Prostate gland (tissue), 2 donors: ENCODE results near the gene MT3. TPM values are rescaled to one million over a fixed set of nuclear protein-coding genes. Genes with fewer than 3 reads are reported as not detected.
"Not testable (repeated sequence)": the region's sequence is repeated elsewhere in the genome, so short reads cannot be mapped to it uniquely, and the experiment has no call there.

Experiments
- DNase-seq: peaks from one replicate; pipeline ENCODE4 v3.0.0-alpha.2; 2019; ENCODE audit warnings: low spot score
- H3K27ac ChIP-seq, 2 donors: fragments of 200-600 bp; sonication (generic); 2 replicates each; pipeline ENCODE4 v1.5.1; 2017 to 2019
- H3K27me3 ChIP-seq: fragments of 200-600 bp; sonication (generic); replicated peaks from 2 replicates; pipeline ENCODE4 v1.5.1; 2019; ENCODE audit not compliant: insufficient read depth
- H3K36me3 ChIP-seq, 2 donors: fragments of 200-600 bp; sonication (generic); 1 replicate in 1 of 2; 2 replicates in 1 of 2; pipeline versions ENCODE4 v1.5.1 to v1.8.1; 2017 to 2019
- H3K4me1 ChIP-seq: fragments of 200-600 bp; sonication (generic); replicated peaks from 2 replicates; pipeline ENCODE4 v1.5.1; 2019
- H3K4me3 ChIP-seq, 2 donors: fragments of 200-600 bp; sonication (generic); 2 replicates each; pipeline ENCODE4 v1.5.1; 2017 to 2019
- H3K9me3 ChIP-seq: fragments of 200-600 bp; sonication (generic); 2 replicates; pipeline ENCODE4 v1.5.1; 2017
- POLR2A ChIP-seq: fragments of 450-650 bp; IDR thresholded peaks from one replicate; pipeline ENCODE4 v1.6.1; 2016; ENCODE audit warnings: antibody characterized with exemption, mild to moderate bottlenecking
- POLR2AphosphoS5 ChIP-seq: sonication (generic); formaldehyde crosslinking; IDR thresholded peaks from one replicate; pipeline ENCODE4 v1.6.1; 2017; ENCODE audit warnings: antibody characterized with exemption
- WGBS: methylation state at CpG from one replicate; pipeline ENCODE4 v1.1.5; 2018; 5-methylcytosine and 5-hydroxymethylcytosine counted together
- intact Hi-C: fragments of 100-400 bp; cut with DNase I; formaldehyde crosslinking; loops from one replicate; pipeline ENCODE4 v1.14.2; 2022
- total RNA-seq, 2 donors: library from RNA; depleted of rRNA; stranded (reverse); fragments of >200 nt; gene quantifications; one replicate each; pipeline ENCODE4 v1.1.0, GENCODE V29; 2016
- TF ChIP-seq, protein P1 (sequence below), 4 experiments: fragments of 200-600 bp in 2 of 4; fragments of 450-650 bp in 2 of 4; sonication (generic) in 2 of 4; IDR thresholded peaks; 1 replicate in 3 of 4; 2 replicates in 1 of 4; pipeline ENCODE4 v1.5.1; 2016 to 2019; ENCODE audit warnings: antibody characterized with exemption in 4 of 4, mild to moderate bottlenecking in 2 of 4, moderate library complexity in 2 of 4

Gene MT3
- total RNA-seq, 2 donors from 2014 or later, result 1.6 TPM; not detected in 1

DNA sequence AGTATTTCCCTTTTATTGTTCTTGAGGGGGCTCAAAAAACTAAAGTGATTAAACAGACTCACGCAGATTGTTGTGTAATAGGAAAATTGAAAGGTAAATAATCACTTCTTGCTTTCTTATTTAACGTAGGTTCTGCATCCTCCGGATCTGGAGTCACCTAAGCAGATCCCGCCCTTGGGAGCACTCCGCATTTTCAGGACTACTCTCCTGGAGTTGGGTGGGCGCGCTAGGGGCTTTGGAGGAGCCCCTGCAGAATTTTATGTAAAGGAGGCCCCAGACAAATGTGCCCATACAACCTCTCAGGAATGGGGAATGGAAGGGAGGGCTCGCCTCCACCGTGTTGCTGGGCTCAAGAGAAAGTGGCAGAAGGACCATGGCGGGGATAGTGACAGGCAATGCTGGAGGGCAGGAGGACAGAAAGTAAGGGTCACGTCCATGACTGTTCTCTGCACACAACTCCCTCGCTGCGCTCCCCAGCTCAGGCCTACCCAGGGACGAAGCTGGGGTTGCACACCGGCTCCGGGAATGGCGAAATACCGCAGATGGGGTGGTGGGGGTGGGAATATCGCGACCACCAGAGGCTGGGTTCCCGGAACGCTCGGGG, 27.4 kb downstream of the MT3 start:
- Histone ChIP-seq H3K27ac (peak overlapping the region in 1 of 2 donors; percentile 29), H3K4me3 (peak overlapping the region; percentile 3 to 31), H3K9me3 (no peaks in the 10 kb centered on the region), H3K36me3 (no peaks in the 10 kb centered on the region), H3K4me1 (no peaks in the 10 kb centered on the region), H3K27me3 (no peaks in the 10 kb centered on the region)
- intact Hi-C loops, result no loop called here
- WGBS, result 60% methylated on average over 23 of the region's 23 CpGs
- DNase-seq, result no peak
- no peak for TF ChIP-seq POLR2AphosphoS5

DNA sequence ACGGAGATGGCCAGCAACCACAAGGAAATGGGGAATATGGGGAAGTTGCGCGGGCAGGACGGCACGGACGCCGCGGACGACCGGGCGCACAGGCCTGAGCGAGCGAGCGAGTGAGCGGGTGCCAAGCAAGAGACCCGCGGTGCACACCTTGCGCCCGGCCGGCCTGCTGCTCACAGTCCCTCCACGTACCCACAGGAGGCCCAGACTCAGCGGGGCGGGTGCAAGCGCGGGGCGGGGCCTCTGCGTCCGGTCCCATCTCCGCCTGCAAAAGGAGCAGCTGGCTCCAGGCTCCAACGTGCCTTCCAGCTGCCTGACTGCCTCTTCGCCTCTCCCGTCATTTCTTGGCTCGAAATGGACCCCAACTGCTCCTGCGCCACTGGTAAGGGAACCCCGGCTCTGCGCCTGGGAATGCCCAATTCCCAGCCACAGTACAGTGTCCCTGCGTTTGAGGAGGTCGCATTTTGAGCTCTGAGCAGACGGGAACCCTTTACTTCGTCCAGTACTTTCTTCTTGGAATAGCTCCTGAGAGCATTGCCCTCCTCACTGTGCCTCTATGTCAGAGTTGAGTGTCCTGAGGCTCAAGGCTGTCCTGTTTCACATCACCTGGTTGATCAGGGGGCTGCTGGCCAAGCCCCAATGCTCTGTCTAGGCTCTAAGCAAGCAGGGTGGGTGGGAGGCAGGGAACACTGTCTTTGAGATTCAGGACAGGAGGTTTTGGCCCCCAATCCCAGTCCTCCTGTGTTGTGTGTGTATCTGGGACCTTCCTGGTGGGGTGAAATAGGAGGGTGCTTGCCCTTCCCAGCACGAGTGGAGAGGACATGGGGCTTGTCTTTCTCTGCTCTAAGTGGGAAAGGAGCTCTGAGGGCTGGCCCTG, 28.1 kb downstream of the MT3 start:
- TF ChIP-seq, protein P1, sequence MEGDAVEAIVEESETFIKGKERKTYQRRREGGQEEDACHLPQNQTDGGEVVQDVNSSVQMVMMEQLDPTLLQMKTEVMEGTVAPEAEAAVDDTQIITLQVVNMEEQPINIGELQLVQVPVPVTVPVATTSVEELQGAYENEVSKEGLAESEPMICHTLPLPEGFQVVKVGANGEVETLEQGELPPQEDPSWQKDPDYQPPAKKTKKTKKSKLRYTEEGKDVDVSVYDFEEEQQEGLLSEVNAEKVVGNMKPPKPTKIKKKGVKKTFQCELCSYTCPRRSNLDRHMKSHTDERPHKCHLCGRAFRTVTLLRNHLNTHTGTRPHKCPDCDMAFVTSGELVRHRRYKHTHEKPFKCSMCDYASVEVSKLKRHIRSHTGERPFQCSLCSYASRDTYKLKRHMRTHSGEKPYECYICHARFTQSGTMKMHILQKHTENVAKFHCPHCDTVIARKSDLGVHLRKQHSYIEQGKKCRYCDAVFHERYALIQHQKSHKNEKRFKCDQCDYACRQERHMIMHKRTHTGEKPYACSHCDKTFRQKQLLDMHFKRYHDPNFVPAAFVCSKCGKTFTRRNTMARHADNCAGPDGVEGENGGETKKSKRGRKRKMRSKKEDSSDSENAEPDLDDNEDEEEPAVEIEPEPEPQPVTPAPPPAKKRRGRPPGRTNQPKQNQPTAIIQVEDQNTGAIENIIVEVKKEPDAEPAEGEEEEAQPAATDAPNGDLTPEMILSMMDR (IDR thresholded peaks at IDR 0.05), result no peak
- TF ChIP-seq POLR2AphosphoS5, result peak; percentile 40
- TF ChIP-seq POLR2A, result peak; percentile 41
- 4% methylated on average over 32 of the region's 41 CpGs for WGBS
- no peaks in the 10 kb centered on the region for H3K36me3 ChIP-seq
- intact Hi-C loops, result no loop called here
- H3K27ac ChIP-seq, result peak overlapping the region; percentile 29 to 34
- no peaks in the 10 kb centered on the region for H3K27me3 ChIP-seq
- peak overlapping the region; percentile 3 to 31 for H3K4me3 ChIP-seq
- peak; percentile 71 for DNase-seq
- H3K9me3 ChIP-seq, result no peaks in the 10 kb centered on the region
- H3K4me1 ChIP-seq, result no peaks in the 10 kb centered on the region

DNA sequence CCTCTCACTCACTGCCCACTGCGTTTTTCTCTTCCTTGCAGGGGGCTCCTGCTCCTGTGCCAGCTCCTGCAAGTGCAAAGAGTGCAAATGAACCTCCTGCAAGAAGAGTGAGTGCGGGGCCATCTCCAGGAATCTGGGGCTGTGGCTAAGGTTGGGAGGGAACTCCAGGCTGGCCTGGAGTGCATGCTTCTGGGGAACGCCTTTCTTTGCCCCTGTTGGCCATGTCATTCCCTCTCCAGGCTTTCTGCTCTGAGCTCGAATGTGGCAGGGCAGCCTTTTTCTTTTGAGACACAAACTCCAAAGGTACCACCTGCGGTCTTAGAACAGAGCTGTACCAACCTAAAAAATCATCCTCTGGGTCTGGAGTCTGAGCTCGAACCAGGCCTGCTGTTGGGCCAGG, 28.8 kb downstream of the MT3 start:
- no peaks in the 10 kb centered on the region for H3K9me3 ChIP-seq
- H3K27ac ChIP-seq, result no peak overlapping the region
- TF ChIP-seq POLR2AphosphoS5 (no peak), POLR2A (no peak)
- TF ChIP-seq, protein P1 (IDR thresholded peaks at IDR 0.05), result no peak
- DNase-seq, result no peak
- H3K36me3 ChIP-seq, result no peaks in the 10 kb centered on the region
- H3K4me1 ChIP-seq, result no peaks in the 10 kb centered on the region
- intact Hi-C loops, result no loop called here
- 82% methylated on average over 6 of the region's 6 CpGs for WGBS
- H3K27me3 ChIP-seq, result no peaks in the 10 kb centered on the region
- H3K4me3 ChIP-seq, result peak overlapping the region in 1 of 2 donors; percentile 31

- Histone ChIP-seq H3K27ac (no peak overlapping the region), H3K9me3 (no peaks in the 10 kb centered on the region), H3K4me1 (no peaks in the 10 kb centered on the region), H3K4me3 (no peak overlapping the region), H3K27me3 (no peaks in the 10 kb centered on the region), H3K36me3 (no peaks in the 10 kb centered on the region)
- WGBS, result 70% methylated on average over 8 of the region's 8 CpGs
- TF ChIP-seq, protein P1 (IDR thresholded peaks at IDR 0.05), result no peak
- TF ChIP-seq POLR2A (no peak), POLR2AphosphoS5 (no peak)
- intact Hi-C loops, result no loop called here
- DNase-seq, result no peak
Measured at GRCh38 chr16:56620339-56620897, 31.1 kb downstream of the MT3 start.

DNA sequence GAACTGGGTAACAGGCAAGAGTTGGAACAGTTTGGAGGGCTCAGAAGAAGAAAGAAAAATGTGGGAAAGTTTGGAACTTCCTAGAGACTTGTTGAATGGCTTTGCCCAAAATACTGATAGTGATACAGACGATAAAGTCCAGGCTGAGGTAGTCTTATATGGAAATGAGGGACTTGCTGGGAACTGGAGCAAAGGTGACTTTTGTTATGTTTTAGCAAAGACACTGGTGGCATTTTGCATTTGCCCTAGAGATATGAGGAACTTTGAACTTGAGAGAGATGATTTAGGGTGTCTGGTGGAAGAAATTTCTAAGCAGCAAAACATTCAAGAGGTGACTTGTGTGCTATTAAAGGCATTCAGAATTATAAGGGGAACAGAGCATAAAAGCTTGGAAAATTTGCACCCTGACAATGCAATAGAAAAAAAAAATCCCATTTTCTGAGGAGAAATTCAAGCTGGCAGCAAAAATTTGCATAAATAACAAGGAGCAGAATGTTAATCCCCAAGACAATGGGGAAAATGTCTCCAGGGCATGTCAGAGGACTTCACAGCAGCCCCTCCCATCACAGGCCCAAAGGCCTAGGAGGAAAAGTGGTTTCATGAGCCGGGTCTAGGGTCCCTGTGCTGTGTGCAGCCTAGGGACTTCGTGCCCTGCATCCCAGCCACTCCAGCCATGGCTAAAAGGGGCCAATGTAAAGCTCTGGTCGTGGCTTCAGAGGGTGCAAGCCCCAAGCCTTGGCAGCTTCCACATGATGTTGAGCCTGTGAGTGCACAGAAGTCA, 32.5 kb downstream of the MT3 start:
- intact Hi-C loops, H3K27ac ChIP-seq: not testable (repeated sequence)
- WGBS, result 83% methylated on average over 4 of the region's 4 CpGs

DNA sequence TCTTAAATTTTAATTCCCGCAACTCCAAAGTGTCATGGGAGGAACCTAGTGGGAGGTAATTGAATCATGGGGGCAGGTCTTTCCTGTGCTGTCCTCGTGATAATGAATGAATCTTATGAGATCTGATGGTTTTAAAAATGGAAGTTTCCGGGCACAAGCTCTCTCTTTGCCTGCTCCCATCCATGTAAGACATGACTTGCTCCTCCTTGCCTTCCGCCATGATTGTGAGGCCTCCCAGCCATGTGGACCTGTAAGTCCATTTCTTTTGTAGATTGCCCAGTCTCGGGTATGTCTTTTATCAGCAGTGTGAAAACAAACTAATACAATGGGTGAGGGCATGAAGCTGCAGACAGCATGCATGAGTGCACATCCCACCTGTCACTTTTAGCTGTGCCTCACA, 33.9 kb downstream of the MT3 start:
- DNase-seq, H3K27ac ChIP-seq, H3K36me3 ChIP-seq, H3K9me3 ChIP-seq, H3K4me1 ChIP-seq, H3K27me3 ChIP-seq, intact Hi-C loops, H3K4me3 ChIP-seq: not testable (repeated sequence)
- WGBS, result 93% methylated on average over 5 of the region's 5 CpGs

More for the DNA sequence above, 32.5 kb downstream of the MT3 start:
- not testable (repeated sequence) for DNase-seq, H3K27me3 ChIP-seq, H3K4me1 ChIP-seq, H3K9me3 ChIP-seq, H3K36me3 ChIP-seq, H3K4me3 ChIP-seq
